ENCODE results near the gene MYLK4. TPM values are rescaled to one million over a fixed set of nuclear protein-coding genes. Genes with fewer than 3 reads are reported as not detected.

Gene MYLK4
- total RNA-seq, 1 experiment from 2014 or later, result 0.34 TPM

- in situ Hi-C loops (cut with HindIII; ENCODE audit: low pct_unique_long_range_greater_than_20kb, low sequenced_read_pairs), result no loop called here
- DNase-seq (ENCODE audit: low read depth, low spot score), result no peak
These were observed 24.6 kb downstream of the MYLK4 start for GRCh38 chr6:2725999-2726567.

- in situ Hi-C loops (cut with HindIII; ENCODE audit: low pct_unique_long_range_greater_than_20kb, low sequenced_read_pairs), result no loop called here
These were observed 25.2 kb downstream of the MYLK4 start for GRCh38 chr6:2725364-2725988.

GRCh38 chr6:2721219-2721618 lies 29.5 kb downstream of the MYLK4 start:
- in situ Hi-C loops (cut with HindIII; ENCODE audit: low pct_unique_long_range_greater_than_20kb, low sequenced_read_pairs), result no loop called here
- DNase-seq (ENCODE audit: low read depth, low spot score), result no peak

More at GRCh38 chr6:2725364-2725988, 25.2 kb downstream of the MYLK4 start:
- no peak for DNase-seq (ENCODE audit: low read depth, low spot score)

- no peak for DNase-seq (ENCODE audit: low read depth, low spot score)
- in situ Hi-C loops (cut with HindIII; ENCODE audit: low pct_unique_long_range_greater_than_20kb, low sequenced_read_pairs), result no loop called here
These were observed 31.6 kb downstream of the MYLK4 start for GRCh38 chr6:2719093-2719455.

GRCh38 chr6:2718334-2719092 lies 32.2 kb downstream of the MYLK4 start:
- in situ Hi-C loops (cut with HindIII; ENCODE audit: low pct_unique_long_range_greater_than_20kb, low sequenced_read_pairs), result no loop called here

GRCh38 chr6:2716936-2717700 lies 33.6 kb downstream of the MYLK4 start:
- in situ Hi-C loops (cut with HindIII; ENCODE audit: low pct_unique_long_range_greater_than_20kb, low sequenced_read_pairs), result no loop called here
- DNase-seq (ENCODE audit: low read depth, low spot score), result no peak

More at GRCh38 chr6:2718334-2719092, 32.2 kb downstream of the MYLK4 start:
- DNase-seq (ENCODE audit: low read depth, low spot score), result no peak

GRCh38 chr6:2715737-2716136 lies 35.0 kb downstream of the MYLK4 start:
- DNase-seq (ENCODE audit: low read depth, low spot score), result no peak
- in situ Hi-C loops (cut with HindIII; ENCODE audit: low pct_unique_long_range_greater_than_20kb, low sequenced_read_pairs), result no loop called here

GRCh38 chr6:2714111-2714895 lies 36.4 kb downstream of the MYLK4 start:
- peak; percentile 32 for DNase-seq (ENCODE audit: low read depth, low spot score)
- in situ Hi-C loops (cut with HindIII; ENCODE audit: low pct_unique_long_range_greater_than_20kb, low sequenced_read_pairs), result no loop called here

GRCh38 chr6:2713473-2714110 lies 37.1 kb downstream of the MYLK4 start:
- in situ Hi-C loops (cut with HindIII; ENCODE audit: low pct_unique_long_range_greater_than_20kb, low sequenced_read_pairs), result no loop called here
- DNase-seq (ENCODE audit: low read depth, low spot score), result no peak

- DNase-seq (ENCODE audit: low read depth, low spot score), result no peak
- in situ Hi-C loops (cut with HindIII; ENCODE audit: low pct_unique_long_range_greater_than_20kb, low sequenced_read_pairs), result no loop called here
These were observed 38.6 kb downstream of the MYLK4 start for GRCh38 chr6:2712102-2712501.

GRCh38 chr6:2710412-2710811 lies 40.3 kb downstream of the MYLK4 start:
- in situ Hi-C loops (cut with HindIII; ENCODE audit: low pct_unique_long_range_greater_than_20kb, low sequenced_read_pairs), result no loop called here
- DNase-seq (ENCODE audit: low read depth, low spot score), result no peak

- no peak for DNase-seq (ENCODE audit: low read depth, low spot score)
- in situ Hi-C loops (cut with HindIII; ENCODE audit: low pct_unique_long_range_greater_than_20kb, low sequenced_read_pairs), result no loop called here
These were observed 42.3 kb downstream of the MYLK4 start for GRCh38 chr6:2708456-2708855.

- no peak for DNase-seq (ENCODE audit: low read depth, low spot score)
- in situ Hi-C loops (cut with HindIII; ENCODE audit: low pct_unique_long_range_greater_than_20kb, low sequenced_read_pairs), result no loop called here
These were observed 44.2 kb downstream of the MYLK4 start for GRCh38 chr6:2706558-2706957.

GRCh38 chr6:2705256-2705655 lies 45.5 kb downstream of the MYLK4 start:
- no peak for DNase-seq (ENCODE audit: low read depth, low spot score)
- in situ Hi-C loops (cut with HindIII; ENCODE audit: low pct_unique_long_range_greater_than_20kb, low sequenced_read_pairs), result no loop called here

GRCh38 chr6:2697291-2697690 lies 53.4 kb downstream of the MYLK4 start:
- DNase-seq (ENCODE audit: low read depth, low spot score), result no peak
- in situ Hi-C loops (cut with HindIII; ENCODE audit: low pct_unique_long_range_greater_than_20kb, low sequenced_read_pairs), result no loop called here

GRCh38 chr6:2695454-2696095 lies 55.1 kb downstream of the MYLK4 start:
- peak; percentile 78 for DNase-seq (ENCODE audit: low read depth, low spot score)
- in situ Hi-C loops (cut with HindIII; ENCODE audit: low pct_unique_long_range_greater_than_20kb, low sequenced_read_pairs), result no loop called here

GRCh38 chr6:2693231-2693630 lies 57.5 kb downstream of the MYLK4 start:
- no peak for DNase-seq (ENCODE audit: low read depth, low spot score)
- in situ Hi-C loops (cut with HindIII; ENCODE audit: low pct_unique_long_range_greater_than_20kb, low sequenced_read_pairs), result no loop called here
